SKM-1 (cell line): ENCODE data around the gene FAIM2.

ENCODE experiments used
- DNase-seq: peaks from one replicate; lab custom pipeline; 2025; ENCODE audit not compliant: unreplicated experiment; lab: John Stamatoyannopoulos, UW

Gene FAIM2

GRCh38 chr12:49899286-49899843 lies 4.3 kb downstream of the FAIM2 start:
- no peak for DNase-seq

- no peak for DNase-seq
These were observed 6.4 kb downstream of the FAIM2 start for GRCh38 chr12:49897276-49897675.

- DNase-seq: no peak
These were observed 7.9 kb downstream of the FAIM2 start for GRCh38 chr12:49895773-49896172.

- DNase-seq: no peak
These were observed 8.9 kb downstream of the FAIM2 start for GRCh38 chr12:49894751-49895148.

GRCh38 chr12:49893753-49894750 lies 9.6 kb downstream of the FAIM2 start:
- no peak for DNase-seq

- DNase-seq: no peak
These were observed 10.9 kb downstream of the FAIM2 start for GRCh38 chr12:49892732-49893317.

GRCh38 chr12:49892084-49892731 lies 11.5 kb downstream of the FAIM2 start:
- DNase-seq: no peak

GRCh38 chr12:49891476-49891875 lies 12.2 kb downstream of the FAIM2 start:
- no peak for DNase-seq

- no peak for DNase-seq
These were observed 12.7 kb downstream of the FAIM2 start for GRCh38 chr12:49891012-49891411.

- no peak for DNase-seq
These were observed 13.6 kb downstream of the FAIM2 start for GRCh38 chr12:49890096-49890461.

GRCh38 chr12:49889361-49890095 lies 14.2 kb downstream of the FAIM2 start:
- no peak for DNase-seq

- no peak for DNase-seq
These were observed 15.1 kb downstream of the FAIM2 start for GRCh38 chr12:49888461-49889151.

GRCh38 chr12:49887536-49888401 lies 15.9 kb downstream of the FAIM2 start:
- DNase-seq: no peak

- no peak for DNase-seq
These were observed 16.6 kb downstream of the FAIM2 start for GRCh38 chr12:49887091-49887490.

GRCh38 chr12:49885663-49886461 lies 17.8 kb downstream of the FAIM2 start:
- no peak for DNase-seq

GRCh38 chr12:49885118-49885517 lies 18.6 kb downstream of the FAIM2 start:
- DNase-seq: no peak

GRCh38 chr12:49882851-49883464 lies 20.7 kb downstream of the FAIM2 start:
- no peak for DNase-seq

GRCh38 chr12:49882248-49882850 lies 21.4 kb downstream of the FAIM2 start:
- no peak for DNase-seq
